Testis (tissue), 3 donors: ENCODE data around the gene KDM1B. TPM values are rescaled to one million over a fixed set of nuclear protein-coding genes. Genes with fewer than 3 reads are reported as not detected.

Experiments used
- DNase-seq: peaks from one replicate; pipeline ENCODE4 v3.0.0-alpha.2; 2019
- H3K27ac ChIP-seq, 2 donors: fragments of 200-600 bp; sonication (generic); one replicate each; pipeline ENCODE4 v1.5.1; 2019
- H3K27me3 ChIP-seq: fragments of 200-600 bp; sonication (generic); one replicate; pipeline ENCODE4 v1.5.1; 2019
- H3K36me3 ChIP-seq: fragments of 200-600 bp; sonication (generic); one replicate; pipeline ENCODE4 v1.5.1; 2017; ENCODE audit warnings: low read depth; ENCODE audit errors: missing control alignments
- H3K4me1 ChIP-seq: fragments of 200-600 bp; sonication (generic); one replicate; pipeline ENCODE4 v1.5.1; 2019
- H3K4me3 ChIP-seq, 2 donors: fragments of 200-600 bp; sonication (generic); one replicate each; pipeline ENCODE4 v1.5.1; 2017 to 2019
- H3K9me3 ChIP-seq: fragments of 200-600 bp; sonication (generic); one replicate; pipeline ENCODE4 v1.5.1; 2017
- POLR2A ChIP-seq: fragments of 450-650 bp; IDR thresholded peaks from one replicate; pipeline ENCODE4 v1.6.1; 2017; ENCODE audit warnings: antibody characterized with exemption, mild to moderate bottlenecking, moderate library complexity
- WGBS, 2 donors: methylation state at CpG; one replicate each; pipeline ENCODE4 v1.1.5; 2018; 5-methylcytosine and 5-hydroxymethylcytosine counted together
- intact Hi-C: fragments of 100-400 bp; cut with DNase I; formaldehyde crosslinking; loops from one replicate; pipeline ENCODE4 v1.15.1; 2023; ENCODE audit warnings: low total_unique reads
- polyA plus RNA-seq: library from polyadenylated mRNA; stranded (reverse); fragments of 350-450 nt; fragmentation: Illumina TruSeq; extraction: RNeasy Lipid Tissue Mini Kit (QIAGEN cat#74804); gene quantifications from one replicate; pipeline ENCODE4 v1.2.3, GENCODE V29; 2014; ENCODE audit warnings: low read depth, low replicate concordance; ENCODE audit not compliant: insufficient read depth
- total RNA-seq, 2 donors: library from RNA; depleted of rRNA; stranded (reverse); fragments of >200 nt; gene quantifications; one replicate each; pipeline ENCODE4 v1.2.3, GENCODE V29; 2016
- TF ChIP-seq, protein P1 (sequence below), 3 experiments: fragments of 450-650 bp in 2 of 3; fragments of 200-600 bp in 1 of 3; sonication (generic) in 1 of 3; IDR thresholded peaks; one replicate each; pipeline ENCODE4 v1.5.1; 2016 to 2019; ENCODE audit warnings: antibody characterized with exemption in 3 of 3, mild to moderate bottlenecking in 2 of 3, moderate library complexity in 1 of 3

Gene KDM1B
- total and polyA plus RNA-seq, 3 donors from 2014 or later = 32.1 to 41.1 (median 38.1) TPM

DNA sequence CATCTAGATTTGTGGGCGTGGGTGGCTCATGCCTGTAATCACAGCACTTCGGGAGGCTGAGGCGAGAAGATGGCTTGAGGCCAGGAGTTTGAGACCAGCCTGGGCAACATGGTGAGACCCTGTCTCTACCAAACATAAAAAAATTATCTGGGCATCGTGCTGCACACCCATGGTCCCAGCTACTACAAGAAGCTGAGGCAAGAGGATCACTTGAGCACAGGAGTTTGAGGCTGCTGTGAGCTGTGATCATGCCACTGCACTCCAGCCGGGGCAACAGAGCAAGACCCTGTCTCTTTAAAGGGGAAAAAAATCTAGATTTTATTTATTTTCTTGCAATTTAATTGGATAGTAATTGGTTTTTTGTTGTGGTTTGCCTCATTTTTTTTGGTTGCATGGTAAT lies 55.5 kb downstream of the KDM1B start:
- Histone ChIP-seq H3K36me3 (no peaks in the 10 kb centered on the region), H3K4me3 (no peak overlapping the region), H3K9me3 (no peaks in the 10 kb centered on the region), H3K4me1 (no peaks in the 10 kb centered on the region), H3K27me3 (no peaks in the 10 kb centered on the region), H3K27ac (no peak overlapping the region)
- DNase-seq = no peak
- TF ChIP-seq, protein P1, sequence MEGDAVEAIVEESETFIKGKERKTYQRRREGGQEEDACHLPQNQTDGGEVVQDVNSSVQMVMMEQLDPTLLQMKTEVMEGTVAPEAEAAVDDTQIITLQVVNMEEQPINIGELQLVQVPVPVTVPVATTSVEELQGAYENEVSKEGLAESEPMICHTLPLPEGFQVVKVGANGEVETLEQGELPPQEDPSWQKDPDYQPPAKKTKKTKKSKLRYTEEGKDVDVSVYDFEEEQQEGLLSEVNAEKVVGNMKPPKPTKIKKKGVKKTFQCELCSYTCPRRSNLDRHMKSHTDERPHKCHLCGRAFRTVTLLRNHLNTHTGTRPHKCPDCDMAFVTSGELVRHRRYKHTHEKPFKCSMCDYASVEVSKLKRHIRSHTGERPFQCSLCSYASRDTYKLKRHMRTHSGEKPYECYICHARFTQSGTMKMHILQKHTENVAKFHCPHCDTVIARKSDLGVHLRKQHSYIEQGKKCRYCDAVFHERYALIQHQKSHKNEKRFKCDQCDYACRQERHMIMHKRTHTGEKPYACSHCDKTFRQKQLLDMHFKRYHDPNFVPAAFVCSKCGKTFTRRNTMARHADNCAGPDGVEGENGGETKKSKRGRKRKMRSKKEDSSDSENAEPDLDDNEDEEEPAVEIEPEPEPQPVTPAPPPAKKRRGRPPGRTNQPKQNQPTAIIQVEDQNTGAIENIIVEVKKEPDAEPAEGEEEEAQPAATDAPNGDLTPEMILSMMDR (IDR thresholded peaks at IDR 0.05) = no peak
- no peak for TF ChIP-seq POLR2A
- intact Hi-C loops = no loop called here
- WGBS, 2 donors = 86 to 89% methylated on average over 5 of the region's 5 CpGs

DNA sequence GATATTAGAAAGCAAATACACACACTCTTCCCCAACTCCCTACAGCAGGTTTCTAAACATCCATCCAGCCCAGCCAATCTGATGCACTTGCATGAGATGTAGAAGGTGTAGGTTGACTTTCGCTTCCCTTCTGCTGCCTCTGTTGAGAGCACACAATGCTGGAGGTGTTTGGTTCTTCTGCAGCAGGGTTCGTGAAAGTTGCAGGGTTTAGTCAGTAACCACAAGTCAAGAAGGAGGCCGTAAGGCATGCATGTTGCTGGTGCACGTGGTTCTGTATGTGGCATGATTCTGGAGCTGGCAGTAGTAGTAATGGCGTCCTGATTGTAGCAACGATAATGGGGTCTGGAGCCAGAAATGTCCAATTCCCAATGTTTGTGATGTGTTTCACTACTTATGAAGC lies 56.1 kb downstream of the KDM1B start:
- Histone ChIP-seq H3K36me3 (no peaks in the 10 kb centered on the region), H3K4me1 (no peaks in the 10 kb centered on the region), H3K4me3 (no peak overlapping the region), H3K27me3 (no peaks in the 10 kb centered on the region), H3K27ac (no peak overlapping the region), H3K9me3 (no peaks in the 10 kb centered on the region)
- 98 to 99% methylated on average over 6 of the region's 6 CpGs for WGBS, 2 donors
- intact Hi-C loops = no loop called here
- no peak for DNase-seq
- TF ChIP-seq POLR2A = no peak
- TF ChIP-seq, protein P1 (IDR thresholded peaks at IDR 0.05) = no peak

DNA sequence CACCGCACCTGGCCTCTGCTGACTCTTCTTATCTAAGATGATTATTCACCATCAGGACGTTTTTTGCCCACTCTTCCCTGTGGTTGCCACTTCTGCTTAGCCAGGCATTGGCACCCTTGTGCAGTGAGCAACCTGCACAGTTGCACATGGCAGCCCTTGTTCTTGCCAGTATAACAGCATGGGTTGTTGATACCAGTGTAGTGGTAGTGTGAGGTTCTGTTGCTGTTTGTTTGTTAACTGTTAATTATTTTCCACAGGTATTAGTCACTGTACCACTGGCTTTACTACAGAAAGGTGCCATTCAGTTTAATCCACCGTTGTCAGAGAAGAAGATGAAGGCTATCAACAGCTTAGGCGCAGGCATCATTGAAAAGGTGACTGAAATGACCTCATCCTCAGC lies 57.0 kb downstream of the KDM1B start:
- no peak for DNase-seq
- no peaks in the 10 kb centered on the region for H3K36me3 ChIP-seq
- TF ChIP-seq, protein P1 (IDR thresholded peaks at IDR 0.05) = no peak
- no peak for TF ChIP-seq POLR2A
- WGBS, 2 donors = 83 to 93% methylated on average over 4 of the region's 4 CpGs
- no peaks in the 10 kb centered on the region for H3K9me3 ChIP-seq
- no peaks in the 10 kb centered on the region for H3K4me1 ChIP-seq
- intact Hi-C loops = no loop called here
- no peak overlapping the region for H3K27ac ChIP-seq
- no peaks in the 10 kb centered on the region for H3K27me3 ChIP-seq
- no peak overlapping the region for H3K4me3 ChIP-seq

DNA sequence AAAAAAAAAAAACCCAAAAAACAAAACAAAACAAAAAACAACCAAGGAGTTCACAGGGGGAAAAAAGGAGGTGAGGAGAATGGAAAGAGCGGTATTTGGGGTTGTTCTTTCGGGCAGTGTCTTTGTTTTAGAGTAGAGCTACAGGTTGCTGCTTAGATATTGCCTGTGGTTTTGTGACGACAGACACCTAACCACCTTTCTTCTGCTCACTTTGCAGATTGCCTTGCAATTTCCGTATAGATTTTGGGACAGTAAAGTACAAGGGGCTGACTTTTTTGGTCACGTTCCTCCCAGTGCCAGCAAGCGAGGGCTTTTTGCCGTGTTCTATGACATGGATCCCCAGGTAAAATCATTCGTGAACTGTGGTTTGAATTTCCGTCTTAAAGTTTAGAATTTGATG lies 58.2 kb downstream of the KDM1B start:
- no peaks in the 10 kb centered on the region for H3K36me3 ChIP-seq
- 91 to 97% methylated on average over 9 of the region's 9 CpGs for WGBS, 2 donors

DNA sequence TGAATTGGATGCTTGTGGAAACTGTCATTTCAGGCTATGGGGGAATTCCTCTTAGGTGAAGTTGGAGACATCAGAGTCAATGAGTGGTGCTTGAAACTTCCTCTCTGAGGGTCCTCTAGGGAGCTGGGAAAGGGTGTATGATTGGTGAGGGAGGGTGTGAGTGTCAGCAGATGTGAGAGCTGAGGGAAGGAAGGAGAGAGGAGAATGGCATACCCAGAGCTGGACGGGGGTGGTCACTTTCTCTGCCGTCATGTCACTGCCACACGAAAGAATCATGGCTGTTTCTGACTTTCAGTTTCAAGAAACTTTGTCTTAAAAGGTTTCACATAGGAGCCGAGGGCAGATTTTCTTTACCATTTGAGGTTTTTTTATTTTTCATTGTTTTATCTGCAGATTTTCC lies 58.8 kb downstream of the KDM1B start:
- DNase-seq = no peak
- H3K4me3 ChIP-seq = no peak overlapping the region
- TF ChIP-seq, protein P1 (IDR thresholded peaks at IDR 0.05) = no peak
- TF ChIP-seq POLR2A = no peak
- intact Hi-C loops = no loop called here
- no peak overlapping the region for H3K27ac ChIP-seq
- no peaks in the 10 kb centered on the region for H3K4me1 ChIP-seq
- no peaks in the 10 kb centered on the region for H3K36me3 ChIP-seq
- WGBS, 2 donors = 87 to 89% methylated on average over 4 of the region's 4 CpGs
- no peaks in the 10 kb centered on the region for H3K27me3 ChIP-seq
- no peaks in the 10 kb centered on the region for H3K9me3 ChIP-seq

More for the DNA sequence above, 58.2 kb downstream of the KDM1B start:
- H3K27ac ChIP-seq = no peak overlapping the region
- H3K9me3 ChIP-seq = no peaks in the 10 kb centered on the region
- intact Hi-C loops = no loop called here
- H3K4me3 ChIP-seq = no peak overlapping the region
- TF ChIP-seq, protein P1 (IDR thresholded peaks at IDR 0.05) = no peak
- no peak for TF ChIP-seq POLR2A
- H3K4me1 ChIP-seq = no peaks in the 10 kb centered on the region
- DNase-seq = no peak
- no peaks in the 10 kb centered on the region for H3K27me3 ChIP-seq
